ENCODE results near the gene DLST.

Gene DLST

DNA sequence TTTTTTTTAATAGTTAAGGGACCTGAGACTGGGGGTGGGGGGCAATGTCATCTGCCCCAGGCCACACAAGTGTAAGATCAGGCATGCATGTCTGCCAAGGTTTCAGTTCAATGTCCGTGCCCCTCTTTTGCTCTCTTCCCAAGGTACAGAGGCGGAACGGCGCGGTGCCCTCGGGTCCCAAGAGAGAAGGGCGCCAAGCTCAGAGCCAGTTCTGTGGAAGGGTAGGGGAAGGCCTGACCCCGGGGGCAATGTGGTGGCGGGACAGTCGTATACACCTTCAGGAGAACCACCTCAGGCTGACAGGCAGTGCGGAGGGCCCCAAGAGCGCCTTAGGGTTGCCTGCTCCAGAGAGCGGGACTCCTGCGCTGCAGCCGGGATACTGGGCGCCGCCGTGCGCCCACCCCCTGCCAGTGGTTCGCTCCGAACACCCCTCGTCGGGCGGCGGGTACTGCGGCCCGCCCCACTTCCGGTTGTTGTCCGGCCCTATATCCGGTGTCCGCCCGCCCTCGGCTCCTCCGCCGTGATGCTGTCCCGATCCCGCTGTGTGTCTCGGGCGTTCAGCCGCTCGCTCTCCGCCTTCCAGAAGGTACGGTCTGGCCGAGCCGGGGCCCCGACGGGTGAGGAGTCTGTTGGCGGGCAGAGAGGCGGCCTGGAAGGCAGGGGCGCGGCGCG is at the start of gene DLST:
TSS of gene DLST (plus strand) at position 486 of the 672 bp plus-strand sequence. CDS start at position 524, 38 bp downstream.
- DNase-seq = peak; percentile 5

- no peak for DNase-seq
Measured at GRCh38 chr14:74832849-74833248, 48.9 kb upstream of the DLST start.

DNA sequence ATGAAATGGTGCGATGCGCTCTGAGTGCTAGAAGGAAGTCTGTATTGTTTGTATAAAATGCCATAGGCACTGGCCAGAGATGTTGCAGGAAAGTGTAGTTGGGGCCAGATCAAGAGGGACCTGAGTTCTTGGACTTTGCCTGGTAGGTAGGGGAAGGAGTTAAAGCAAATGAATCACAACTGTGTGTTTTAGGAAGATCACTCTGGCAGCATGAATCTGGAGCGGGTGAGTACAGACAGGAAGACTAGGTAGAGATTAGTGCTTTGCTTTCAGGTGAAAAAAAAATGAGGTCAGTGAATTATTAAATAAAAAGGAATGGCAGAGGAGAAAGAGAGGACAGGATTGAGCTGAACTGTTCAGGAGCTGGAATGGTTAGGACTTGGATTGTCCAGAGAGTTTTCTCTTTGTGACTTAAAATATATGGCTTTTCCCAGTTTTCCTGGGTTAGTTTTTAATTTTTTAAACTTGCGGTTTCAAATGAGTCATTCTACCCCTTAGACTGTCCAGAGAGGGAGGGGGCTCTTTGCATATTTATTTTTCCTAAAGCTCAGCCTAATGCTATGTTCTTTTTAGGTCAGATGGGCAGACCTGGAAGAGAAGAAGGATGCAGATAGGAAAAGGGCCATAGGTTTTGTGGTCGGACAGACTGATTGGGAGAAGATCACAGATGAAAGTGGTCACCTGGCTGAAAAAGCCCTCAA is 46.9 kb upstream of the DLST start:
- DNase-seq = no peak

GRCh38 chr14:74835645-74836250 is 46.0 kb upstream of the DLST start:
- no peak for DNase-seq

GRCh38 chr14:74836251-74836960 is 45.3 kb upstream of the DLST start:
- no peak for DNase-seq

GRCh38 chr14:74838166-74838565 is 43.5 kb upstream of the DLST start:
- no peak for DNase-seq

DNA sequence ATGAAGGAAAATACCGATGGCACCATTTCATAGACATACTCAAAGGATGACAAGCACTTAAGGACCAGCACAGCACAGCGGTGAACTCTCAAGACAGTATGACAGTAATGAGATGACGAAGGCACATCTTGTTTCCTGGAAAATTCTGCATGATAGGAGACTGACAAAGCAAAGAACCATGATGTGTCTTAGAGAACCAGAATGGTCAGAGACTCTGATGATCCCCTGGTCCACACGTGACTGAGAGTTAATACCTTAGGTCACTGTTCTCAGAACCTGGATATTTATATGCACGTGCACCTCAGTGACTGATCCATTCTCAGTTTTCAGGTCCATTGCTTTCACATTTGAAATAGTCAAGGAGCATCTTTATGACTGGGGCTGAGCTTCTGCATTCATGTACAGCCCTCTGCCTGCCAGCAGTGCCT is 41.1 kb upstream of the DLST start:
- DNase-seq = no peak

DNA sequence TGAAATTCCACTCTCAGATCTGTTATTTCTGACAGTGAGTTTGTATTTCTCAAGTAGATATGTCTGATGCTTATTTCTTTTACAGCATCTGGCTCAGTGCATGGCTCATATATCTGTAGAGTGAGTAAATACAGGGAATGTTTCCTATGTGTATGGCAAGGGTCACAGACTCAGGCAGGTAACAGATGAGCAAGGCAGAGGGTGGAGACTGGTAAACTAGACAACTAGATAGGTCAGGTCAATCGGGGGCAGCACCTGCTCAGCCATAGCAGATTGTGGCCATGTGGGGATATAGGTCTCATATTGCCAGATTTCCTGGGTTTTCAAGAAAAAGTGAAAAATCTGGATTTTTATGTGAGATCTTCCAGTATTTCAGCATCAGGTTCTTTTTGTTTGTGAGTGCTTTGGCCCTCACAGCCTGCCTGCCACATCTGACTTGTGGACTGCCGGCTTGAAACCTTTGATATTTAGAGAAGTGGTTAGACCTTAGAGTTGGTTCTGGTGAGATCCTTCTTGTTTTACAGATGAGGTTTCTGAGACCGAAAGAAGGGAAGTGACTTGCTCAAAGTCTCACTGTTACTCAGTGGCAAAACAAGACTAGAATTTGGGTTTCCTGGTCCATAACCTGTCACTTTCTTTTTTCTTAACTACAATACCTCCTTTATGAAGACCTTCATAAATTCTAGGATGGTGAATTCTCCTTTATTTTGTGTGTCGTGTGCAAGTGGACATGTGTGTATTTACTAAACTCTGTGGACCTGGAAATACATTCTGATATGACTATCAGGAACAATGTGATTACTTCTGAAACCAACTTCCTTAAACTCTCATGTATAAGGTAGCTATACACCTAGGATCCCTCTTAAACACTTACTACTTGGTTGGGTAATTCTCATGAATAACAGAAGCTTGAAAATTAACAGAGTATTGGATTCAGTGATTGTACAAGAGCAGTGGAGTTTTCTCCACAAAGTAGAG is 40.2 kb upstream of the DLST start:
- peak; percentile 16 for DNase-seq

DNA sequence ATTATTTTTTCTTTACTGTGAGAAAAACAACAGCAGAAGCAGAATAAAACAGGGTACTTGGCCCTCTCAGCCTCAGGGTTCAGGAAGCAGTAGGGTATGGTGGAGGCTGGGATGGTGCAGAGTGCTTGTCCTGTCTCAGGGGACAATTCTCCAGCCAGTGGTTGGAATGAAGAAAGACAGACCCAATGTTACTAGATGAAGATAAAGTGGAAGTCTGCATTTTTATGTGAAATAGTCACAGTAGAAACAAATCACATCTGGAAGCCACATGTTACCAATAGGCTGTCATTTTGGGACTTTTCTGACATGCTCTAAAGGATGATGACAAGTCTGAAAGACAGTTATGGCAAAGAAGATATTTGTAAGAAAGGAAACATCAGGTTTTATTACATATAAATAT is 38.1 kb upstream of the DLST start:
- no peak for DNase-seq

- no peak for DNase-seq
Measured at GRCh38 chr14:74846168-74846567, 35.5 kb upstream of the DLST start.

DNA sequence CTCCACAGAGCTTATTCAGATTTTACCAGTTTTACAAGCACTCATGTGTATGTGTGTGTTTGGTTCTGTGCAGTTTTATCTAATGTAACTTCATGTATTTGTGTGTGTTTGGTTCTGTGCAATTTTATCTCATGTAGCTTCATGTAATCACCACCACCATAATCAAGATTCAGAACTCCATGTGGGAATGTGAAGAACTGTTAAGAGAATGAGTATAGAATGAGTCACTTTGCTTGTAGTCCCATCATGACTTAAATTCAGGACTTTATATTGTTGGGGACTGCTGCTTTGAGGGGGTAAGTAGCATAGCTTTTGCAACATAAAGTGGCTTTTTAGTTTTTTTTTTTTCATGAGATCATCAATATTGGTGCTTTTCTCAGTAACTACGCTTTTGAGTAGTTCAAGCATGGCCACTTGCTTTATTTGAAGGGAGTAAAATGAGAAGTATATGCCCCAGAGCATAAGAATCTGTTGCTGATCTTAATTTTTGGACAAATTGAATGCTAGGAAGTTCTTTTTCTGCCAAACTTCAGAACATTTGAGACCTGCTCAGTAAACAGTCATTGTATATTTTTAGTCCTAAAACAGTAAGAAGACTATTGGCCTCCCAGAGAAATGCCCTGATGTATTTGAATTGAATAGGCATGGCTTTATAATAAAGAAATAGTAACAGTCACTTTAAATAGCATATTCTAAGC is 34.6 kb upstream of the DLST start:
- no peak for DNase-seq

- DNase-seq = no peak
Measured at GRCh38 chr14:74848768-74849167, 32.9 kb upstream of the DLST start.

DNA sequence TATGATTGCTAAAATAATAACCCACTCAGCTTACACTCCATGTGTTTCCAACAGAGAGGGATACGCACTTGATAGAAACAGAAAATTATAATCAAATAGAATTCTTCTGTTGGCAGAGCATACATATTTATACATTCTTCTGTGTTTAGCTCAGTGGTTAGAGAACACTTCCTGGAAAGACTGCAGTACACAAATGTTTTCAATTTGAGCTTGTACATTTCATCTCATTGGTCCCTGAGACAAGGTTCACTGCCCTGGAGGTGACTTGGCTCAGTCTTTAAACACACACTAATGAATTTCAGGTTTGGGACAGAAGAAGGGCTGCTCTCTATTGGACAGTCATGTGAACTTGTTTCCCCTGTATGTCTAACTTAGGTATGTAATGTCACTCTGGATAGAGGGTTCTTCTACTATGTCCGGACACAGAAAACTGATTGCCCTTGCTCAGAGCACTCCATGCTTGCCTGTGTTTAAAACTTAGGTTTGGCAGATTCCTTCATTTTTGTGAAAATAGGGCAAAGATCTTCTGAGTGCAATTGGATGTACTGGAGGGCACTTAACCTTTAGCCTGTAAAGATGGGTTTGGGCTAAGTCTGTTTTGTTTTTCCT is 28.7 kb upstream of the DLST start:
- no peak for DNase-seq

GRCh38 chr14:74853581-74853980 is 28.1 kb upstream of the DLST start:
- DNase-seq = no peak

- DNase-seq = no peak
Measured at GRCh38 chr14:74855021-74855420, 26.7 kb upstream of the DLST start.

DNA sequence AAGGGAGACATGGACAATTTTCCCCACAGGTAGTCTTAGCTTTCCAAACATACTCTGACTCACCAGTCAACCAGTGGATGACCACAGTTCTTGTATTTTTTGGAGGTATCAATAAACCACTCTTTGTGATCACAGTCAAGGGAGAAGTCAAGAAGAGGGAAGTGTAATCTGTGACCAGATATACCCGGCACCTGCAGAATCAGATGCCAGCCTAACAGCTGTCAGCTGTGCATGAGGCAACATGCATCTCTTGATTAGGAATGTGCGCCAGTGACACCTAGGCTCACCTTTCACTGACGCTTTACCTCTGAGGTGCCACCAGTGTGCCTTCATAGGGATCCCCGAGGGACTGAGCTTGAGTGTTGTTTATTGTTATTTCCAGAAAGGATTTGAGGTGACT is 25.8 kb upstream of the DLST start:
- DNase-seq = no peak

DNA sequence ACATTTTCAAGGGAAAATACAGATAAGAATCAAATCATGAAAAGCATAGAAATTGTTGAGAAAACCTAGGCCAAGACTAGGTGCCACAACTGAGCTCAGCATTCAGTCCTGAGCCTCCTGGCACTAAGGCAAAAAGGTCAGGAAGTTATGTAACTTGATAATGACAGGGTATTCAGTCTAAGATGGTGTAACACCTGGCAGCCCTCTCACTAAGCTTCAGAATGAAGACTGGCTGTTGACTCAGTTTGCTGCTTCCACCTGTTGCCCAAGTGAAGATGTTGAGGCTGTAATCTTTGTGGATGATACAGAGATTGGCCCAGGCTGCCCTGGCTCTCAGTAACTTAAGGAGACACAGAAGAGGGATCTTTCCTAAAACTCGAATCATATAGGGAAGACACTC is 25.4 kb upstream of the DLST start:
- no peak for DNase-seq

- DNase-seq = no peak
Measured at GRCh38 chr14:74858022-74858421, 23.7 kb upstream of the DLST start.

- DNase-seq = no peak
Measured at GRCh38 chr14:74859757-74860552, 21.8 kb upstream of the DLST start.

Measured in SIG-M5 (cell line).